Measurements from ENCODE around the gene UTP18.

- no peak for TF ChIP-seq ZNF592 (IDR thresholded peaks at IDR 0.05)
- TF ChIP-seq REST (IDR thresholded peaks at IDR 0.05; ENCODE audit: low read depth, low read length) = no peak
- TF ChIP-seq CTCF (IDR thresholded peaks at IDR 0.05 in 2 of 3, conservative IDR thresholded peaks at IDR 0.05 in 1 of 3; ENCODE audit: control insufficient read depth in 2 of 3, extremely low read depth in 1 of 3, insufficient read depth in 1 of 3, low read depth in 3 of 3, low read length in 3 of 3) = no peak
- no peak for TF ChIP-seq RELB (IDR thresholded peaks at IDR 0.05; ENCODE audit: low read depth)
- no peak for TF ChIP-seq ZBTB11 (CRISPR knock-in tag; IDR thresholded peaks at IDR 0.05)
- no peak for TF ChIP-seq POLR2A (IDR thresholded peaks at IDR 0.05; ENCODE audit: low read depth, low read length)
- TF ChIP-seq BHLHE40 (IDR thresholded peaks at IDR 0.05; ENCODE audit: borderline replicate concordance in 1 of 2, low read depth in 2 of 2, low read length in 1 of 2) = no peak
- no peak for TF ChIP-seq SMAD1 (IDR thresholded peaks at IDR 0.05; ENCODE audit: low read depth, partially characterized antibody)
- TF ChIP-seq FOXM1 (IDR thresholded peaks at IDR 0.05; ENCODE audit: low read depth, low read length) = no peak
Measured at GRCh38 chr17:51229889-51230288, 30.5 kb upstream of the UTP18 start.

Measured in GM12878 (cell line).